PFSK-1 (cell line): ENCODE results near the gene CFAP251.

Source experiments
- REST ChIP-seq, 2 experiments: IDR thresholded peaks; 2 replicates each; pipeline versions ENCODE4 v1.6.1 to v1.8.0; 2011 to 2012; ENCODE audit warnings: low read depth in 2 of 2, low read length in 2 of 2, control low read depth in 1 of 2, inconsistent platforms in 1 of 2, mild to moderate bottlenecking in 1 of 2, moderate library complexity in 1 of 2; ENCODE audit not compliant: insufficient read depth in 1 of 2
- TAF1 ChIP-seq: IDR thresholded peaks from 2 replicates; pipeline ENCODE4 v1.6.1; 2012; ENCODE audit warnings: low read length, control low read depth, borderline replicate concordance; ENCODE audit not compliant: insufficient read depth

GRCh38 chr12:121915841-121916321 lies 2.5 kb upstream of the CFAP251 start:
- TF ChIP-seq TAF1 = no peak
- TF ChIP-seq REST (IDR thresholded peaks at IDR 0.05; ENCODE audit: insufficient read depth in 1 of 2, low read depth in 2 of 2, low read length in 2 of 2) = no peak
